ENCODE data around the gene HCFC1.

Gene HCFC1

DNA sequence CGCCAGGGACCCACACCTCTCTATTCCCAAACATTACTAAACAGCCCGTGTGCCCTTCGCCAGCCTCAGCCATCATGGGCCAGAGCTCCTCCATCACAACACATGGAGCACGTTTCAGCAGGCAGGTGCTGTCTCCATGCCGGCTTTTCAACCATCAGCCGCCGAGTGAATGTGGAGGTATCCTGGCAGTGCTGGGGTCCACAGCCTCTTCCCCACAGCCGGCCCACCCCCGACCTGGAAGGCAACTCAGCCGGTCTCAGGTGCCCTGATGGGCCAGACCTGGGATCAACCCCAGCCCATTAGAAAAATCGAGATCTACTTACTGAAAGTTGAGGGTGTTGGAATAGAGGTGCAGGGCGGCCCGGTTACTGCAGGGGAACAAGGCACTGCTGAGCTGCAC lies 39.9 kb downstream of the HCFC1 start:
- peaks cover 13% of the 10 kb centered on the region for H3K79me1 ChIP-seq (ENCODE audit: low read length)
- no peak overlapping the region for H3K4ac ChIP-seq (ENCODE audit: low read depth, low read length)
- H3K4me1 ChIP-seq (ENCODE audit: control insufficient read depth in 1 of 2, insufficient read depth in 2 of 2, low read length in 2 of 2) = peaks cover 8 to 15% of the 10 kb centered on the region in 2 experiments
- no peak overlapping the region for H4K91ac ChIP-seq (ENCODE audit: low read depth, low read length)
- no peak overlapping the region for H2AFZ ChIP-seq (ENCODE audit: insufficient read depth, low read length, poor library complexity)
- no peaks in the 10 kb centered on the region for H3K27me3 ChIP-seq (ENCODE audit: insufficient read depth, low read length)
- H4K12ac ChIP-seq (ENCODE audit: low read depth, low read length) = peak overlapping the region; percentile 25
- H3K18ac ChIP-seq (ENCODE audit: low read length) = no peak overlapping the region
- no peak overlapping the region for H3K4me3 ChIP-seq (ENCODE audit: low read depth, low read length)
- no CpG with 5 or more reads among the region's 13 CpGs for WGBS (ENCODE audit: extremely low coverage, insufficient coverage, insufficient read length)
- H3K79me2 ChIP-seq (ENCODE audit: control insufficient read depth, insufficient read depth, low read length, poor library complexity) = peaks cover 17% of the 10 kb centered on the region
- no peak overlapping the region for H3K9ac ChIP-seq (ENCODE audit: low read length)
- peaks cover 36 to 37% of the 10 kb centered on the region in 2 experiments for H3K36me3 ChIP-seq (ENCODE audit: control insufficient read depth in 1 of 2, insufficient read depth in 2 of 2, low read length in 2 of 2)
- H3K4me2 ChIP-seq (ENCODE audit: low read length) = no peak overlapping the region
- no peak overlapping the region for H2AK5ac ChIP-seq (ENCODE audit: low read length)
- no peak overlapping the region for H2BK12ac ChIP-seq (ENCODE audit: low read length)
- H2BK5ac ChIP-seq (ENCODE audit: low read depth, low read length, poor library complexity) = no peak overlapping the region
- no peak overlapping the region for H3K27ac ChIP-seq (ENCODE audit: low read depth, low read length)
- no peak overlapping the region for H2BK120ac ChIP-seq (ENCODE audit: insufficient read depth, low read length, poor library complexity)
- H3K23ac ChIP-seq (ENCODE audit: low read length) = no peak overlapping the region
- no peaks in the 10 kb centered on the region for H3K9me3 ChIP-seq (ENCODE audit: insufficient read depth, low read depth, low read length)
- no peak overlapping the region for H3K14ac ChIP-seq (ENCODE audit: low read length)
- H4K8ac ChIP-seq (ENCODE audit: low read depth, low read length) = no peak overlapping the region
- DNase-seq = no peak

DNA sequence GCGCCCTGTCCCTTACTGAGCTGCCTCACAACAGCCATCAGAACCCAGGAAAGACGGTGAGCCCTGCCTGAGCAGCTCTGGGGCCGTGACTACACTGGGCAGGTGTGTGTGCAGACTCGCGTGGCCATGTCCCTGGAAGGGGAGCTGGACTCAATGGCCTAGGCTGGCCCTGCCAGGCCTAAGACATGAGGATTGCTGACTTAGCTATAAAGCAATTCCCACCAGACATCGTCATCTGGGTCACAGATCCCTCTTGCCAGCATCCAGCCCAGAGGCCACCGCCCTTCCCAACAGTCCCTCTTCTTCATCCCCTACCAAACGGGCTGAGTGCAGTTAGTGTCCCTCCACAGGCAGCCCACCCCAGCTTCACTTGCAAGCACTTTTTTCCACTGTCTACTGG lies 40.5 kb downstream of the HCFC1 start:
- no peak overlapping the region for H2BK12ac ChIP-seq (ENCODE audit: low read length)
- no CpG with 5 or more reads among the region's 8 CpGs for WGBS (ENCODE audit: extremely low coverage, insufficient coverage, insufficient read length)

DNA sequence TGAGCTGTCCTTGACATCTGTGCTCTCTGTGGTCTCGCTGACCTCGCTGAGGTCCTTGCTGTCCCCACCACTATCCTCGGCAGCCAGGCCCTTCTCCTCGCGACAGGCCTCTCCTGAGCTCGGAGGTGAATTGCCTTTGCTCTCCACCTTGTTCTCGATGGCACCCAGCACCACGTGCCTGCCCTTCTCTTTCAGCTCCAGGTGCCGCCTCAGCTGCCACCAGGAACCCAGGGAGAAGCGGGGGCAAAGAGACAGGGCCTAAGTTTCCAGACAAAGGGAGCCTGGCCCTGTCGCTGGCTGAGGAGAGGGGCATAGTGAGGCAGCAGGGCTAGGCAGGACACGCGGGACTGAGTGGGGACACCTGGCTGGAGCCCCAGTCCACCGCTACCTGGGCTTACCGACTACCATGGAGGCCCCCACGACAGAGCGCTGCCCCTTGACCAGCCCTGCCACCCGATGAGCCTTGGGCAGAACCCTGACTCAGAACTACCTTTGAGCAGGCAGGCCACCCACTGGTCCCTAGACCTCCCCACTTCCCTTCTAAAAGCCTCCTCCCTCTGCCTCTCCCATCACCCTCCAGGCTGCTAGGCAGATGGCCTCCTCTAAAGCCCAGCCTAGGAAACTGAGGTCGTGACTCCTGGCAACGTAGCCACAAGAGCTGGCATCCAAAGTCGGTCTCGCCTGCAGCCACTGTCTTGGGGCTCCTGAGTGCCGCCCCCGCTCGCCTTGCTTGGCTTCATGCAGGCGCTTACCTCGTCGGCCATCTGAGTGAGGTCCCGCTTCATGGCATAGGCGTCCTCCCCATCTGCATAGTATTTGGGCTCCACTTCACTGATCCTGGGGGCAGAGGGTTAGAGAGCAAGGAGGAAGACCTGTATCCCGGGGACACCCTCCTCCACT lies 41.4 kb downstream of the HCFC1 start:
- Histone ChIP-seq H3K4me1 (ENCODE audit: control insufficient read depth in 1 of 2, insufficient read depth in 2 of 2, low read length in 2 of 2) (peaks cover 17 to 26% of the 10 kb centered on the region in 2 experiments), H3K14ac (ENCODE audit: low read length) (no peak overlapping the region), H4K8ac (ENCODE audit: low read depth, low read length) (no peak overlapping the region), H4K91ac (ENCODE audit: low read depth, low read length) (no peak overlapping the region), H3K79me2 (ENCODE audit: control insufficient read depth, insufficient read depth, low read length, poor library complexity) (peaks cover 17% of the 10 kb centered on the region), H3K27me3 (ENCODE audit: insufficient read depth, low read length) (no peaks in the 10 kb centered on the region), H2BK120ac (ENCODE audit: insufficient read depth, low read length, poor library complexity) (no peak overlapping the region), H2AFZ (ENCODE audit: insufficient read depth, low read length, poor library complexity) (no peak overlapping the region), H3K36me3 (ENCODE audit: control insufficient read depth in 1 of 2, insufficient read depth in 2 of 2, low read length in 2 of 2) (peaks cover 36 to 37% of the 10 kb centered on the region in 2 experiments), H3K18ac (ENCODE audit: low read length) (no peak overlapping the region), H2BK12ac (ENCODE audit: low read length) (no peak overlapping the region), H3K4ac (ENCODE audit: low read depth, low read length) (no peak overlapping the region), H3K4me3 (ENCODE audit: low read depth, low read length) (no peak overlapping the region), H3K27ac (ENCODE audit: low read depth, low read length) (no peak overlapping the region), H3K9me3 (ENCODE audit: insufficient read depth, low read depth, low read length) (no peaks in the 10 kb centered on the region), H2AK5ac (ENCODE audit: low read length) (no peak overlapping the region), H3K79me1 (ENCODE audit: low read length) (peaks cover 13% of the 10 kb centered on the region), H3K23ac (ENCODE audit: low read length) (no peak overlapping the region), H2BK5ac (ENCODE audit: low read depth, low read length, poor library complexity) (no peak overlapping the region), H3K9ac (ENCODE audit: low read length) (no peak overlapping the region), H3K4me2 (ENCODE audit: low read length) (no peak overlapping the region), H4K12ac (ENCODE audit: low read depth, low read length) (no peak overlapping the region)
- no peak for DNase-seq
- no CpG with 5 or more reads among the region's 31 CpGs for WGBS (ENCODE audit: extremely low coverage, insufficient coverage, insufficient read length)

More for the DNA sequence above, 40.5 kb downstream of the HCFC1 start:
- Histone ChIP-seq H3K14ac (ENCODE audit: low read length) (no peak overlapping the region), H2BK5ac (ENCODE audit: low read depth, low read length, poor library complexity) (no peak overlapping the region), H3K4me2 (ENCODE audit: low read length) (no peak overlapping the region), H4K12ac (ENCODE audit: low read depth, low read length) (no peak overlapping the region), H3K9ac (ENCODE audit: low read length) (no peak overlapping the region), H3K27ac (ENCODE audit: low read depth, low read length) (no peak overlapping the region), H3K18ac (ENCODE audit: low read length) (no peak overlapping the region), H2BK120ac (ENCODE audit: insufficient read depth, low read length, poor library complexity) (no peak overlapping the region), H3K79me2 (ENCODE audit: control insufficient read depth, insufficient read depth, low read length, poor library complexity) (peaks cover 17% of the 10 kb centered on the region), H3K4me1 (ENCODE audit: control insufficient read depth in 1 of 2, insufficient read depth in 2 of 2, low read length in 2 of 2) (peaks cover 14 to 21% of the 10 kb centered on the region in 2 experiments), H3K9me3 (ENCODE audit: insufficient read depth, low read depth, low read length) (no peaks in the 10 kb centered on the region), H4K91ac (ENCODE audit: low read depth, low read length) (no peak overlapping the region), H3K36me3 (ENCODE audit: control insufficient read depth in 1 of 2, insufficient read depth in 2 of 2, low read length in 2 of 2) (peaks cover 36 to 37% of the 10 kb centered on the region in 2 experiments), H3K23ac (ENCODE audit: low read length) (no peak overlapping the region), H3K4me3 (ENCODE audit: low read depth, low read length) (no peak overlapping the region), H3K27me3 (ENCODE audit: insufficient read depth, low read length) (no peaks in the 10 kb centered on the region), H2AFZ (ENCODE audit: insufficient read depth, low read length, poor library complexity) (no peak overlapping the region), H3K4ac (ENCODE audit: low read depth, low read length) (no peak overlapping the region), H2AK5ac (ENCODE audit: low read length) (no peak overlapping the region), H4K8ac (ENCODE audit: low read depth, low read length) (no peak overlapping the region), H3K79me1 (ENCODE audit: low read length) (peaks cover 13% of the 10 kb centered on the region)
- no peak for DNase-seq

DNA sequence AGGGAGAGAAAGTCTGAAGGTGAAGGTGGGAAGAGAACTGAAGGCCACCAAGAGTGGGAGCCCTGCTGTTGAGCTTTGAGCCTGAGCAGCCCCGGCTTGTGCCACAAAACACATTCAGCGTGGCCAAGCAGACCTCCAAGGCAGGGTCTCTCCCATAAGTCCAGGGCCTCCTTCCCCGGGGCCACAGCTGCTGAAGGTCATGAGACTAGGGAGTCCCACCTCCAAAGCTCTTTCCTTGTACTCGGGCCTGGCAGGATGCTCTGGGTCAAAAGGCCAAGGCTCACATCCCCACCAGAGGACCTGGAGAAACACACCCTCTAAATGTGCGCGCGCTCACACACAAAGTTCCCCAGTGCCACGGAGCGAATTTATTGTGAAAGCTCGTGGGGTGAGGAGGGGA lies 42.0 kb downstream of the HCFC1 start:
- no CpG with 5 or more reads among the region's 10 CpGs for WGBS (ENCODE audit: extremely low coverage, insufficient coverage, insufficient read length)
- no peak overlapping the region for H3K9ac ChIP-seq (ENCODE audit: low read length)
- no peak overlapping the region for H3K4me3 ChIP-seq (ENCODE audit: low read depth, low read length)
- no peak overlapping the region for H4K12ac ChIP-seq (ENCODE audit: low read depth, low read length)
- peaks cover 36 to 37% of the 10 kb centered on the region in 2 experiments for H3K36me3 ChIP-seq (ENCODE audit: control insufficient read depth in 1 of 2, insufficient read depth in 2 of 2, low read length in 2 of 2)
- no peak for DNase-seq
- no peak overlapping the region for H3K23ac ChIP-seq (ENCODE audit: low read length)
- H3K18ac ChIP-seq (ENCODE audit: low read length) = no peak overlapping the region
- H2AFZ ChIP-seq (ENCODE audit: insufficient read depth, low read length, poor library complexity) = no peak overlapping the region
- H3K79me2 ChIP-seq (ENCODE audit: control insufficient read depth, insufficient read depth, low read length, poor library complexity) = peaks cover 15% of the 10 kb centered on the region
- peaks cover 17 to 26% of the 10 kb centered on the region in 2 experiments for H3K4me1 ChIP-seq (ENCODE audit: control insufficient read depth in 1 of 2, insufficient read depth in 2 of 2, low read length in 2 of 2)
- H3K9me3 ChIP-seq (ENCODE audit: insufficient read depth, low read depth, low read length) = no peaks in the 10 kb centered on the region
- no peak overlapping the region for H3K4ac ChIP-seq (ENCODE audit: low read depth, low read length)
- no peak overlapping the region for H3K14ac ChIP-seq (ENCODE audit: low read length)
- H3K27me3 ChIP-seq (ENCODE audit: insufficient read depth, low read length) = no peaks in the 10 kb centered on the region
- no peak overlapping the region for H3K27ac ChIP-seq (ENCODE audit: low read depth, low read length)
- no peak overlapping the region for H2AK5ac ChIP-seq (ENCODE audit: low read length)
- no peak overlapping the region for H4K8ac ChIP-seq (ENCODE audit: low read depth, low read length)
- H2BK120ac ChIP-seq (ENCODE audit: insufficient read depth, low read length, poor library complexity) = no peak overlapping the region
- no peak overlapping the region for H2BK5ac ChIP-seq (ENCODE audit: low read depth, low read length, poor library complexity)
- H3K79me1 ChIP-seq (ENCODE audit: low read length) = peaks cover 11% of the 10 kb centered on the region
- no peak overlapping the region for H3K4me2 ChIP-seq (ENCODE audit: low read length)
- no peak overlapping the region for H2BK12ac ChIP-seq (ENCODE audit: low read length)
- no peak overlapping the region for H4K91ac ChIP-seq (ENCODE audit: low read depth, low read length)
